ENCODE measurements around the gene NDUFB3.

The NDUFB3 gene

DNA sequence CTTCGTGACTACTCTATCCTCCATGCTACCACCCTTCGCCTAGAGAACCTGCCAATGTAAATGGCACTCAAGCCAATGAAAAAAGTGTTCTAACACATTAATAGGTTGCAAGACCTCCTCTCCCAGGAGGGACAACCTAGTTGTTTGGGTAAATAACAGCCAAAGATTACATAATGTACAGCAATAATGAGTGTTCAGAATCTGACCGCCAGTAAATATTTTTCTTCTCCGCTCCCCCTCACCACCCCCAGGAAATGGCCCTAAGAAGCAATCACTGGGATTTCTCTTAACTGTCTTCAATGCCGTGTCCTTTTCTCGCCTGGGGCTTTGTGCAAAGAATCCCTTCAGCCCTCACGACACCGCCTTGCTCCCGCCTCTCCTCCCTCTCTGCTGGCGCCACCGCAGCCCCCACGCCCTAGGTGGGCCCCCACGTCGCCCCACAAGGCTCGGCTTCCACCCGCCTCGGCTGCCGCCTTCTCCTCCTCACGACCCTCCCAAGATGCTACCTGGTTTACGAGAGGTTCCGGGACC is 788 bp upstream of the NDUFB3 start:
- DNase-seq (ENCODE audit: low spot score): no peak
- TF ChIP-seq, protein P1, sequence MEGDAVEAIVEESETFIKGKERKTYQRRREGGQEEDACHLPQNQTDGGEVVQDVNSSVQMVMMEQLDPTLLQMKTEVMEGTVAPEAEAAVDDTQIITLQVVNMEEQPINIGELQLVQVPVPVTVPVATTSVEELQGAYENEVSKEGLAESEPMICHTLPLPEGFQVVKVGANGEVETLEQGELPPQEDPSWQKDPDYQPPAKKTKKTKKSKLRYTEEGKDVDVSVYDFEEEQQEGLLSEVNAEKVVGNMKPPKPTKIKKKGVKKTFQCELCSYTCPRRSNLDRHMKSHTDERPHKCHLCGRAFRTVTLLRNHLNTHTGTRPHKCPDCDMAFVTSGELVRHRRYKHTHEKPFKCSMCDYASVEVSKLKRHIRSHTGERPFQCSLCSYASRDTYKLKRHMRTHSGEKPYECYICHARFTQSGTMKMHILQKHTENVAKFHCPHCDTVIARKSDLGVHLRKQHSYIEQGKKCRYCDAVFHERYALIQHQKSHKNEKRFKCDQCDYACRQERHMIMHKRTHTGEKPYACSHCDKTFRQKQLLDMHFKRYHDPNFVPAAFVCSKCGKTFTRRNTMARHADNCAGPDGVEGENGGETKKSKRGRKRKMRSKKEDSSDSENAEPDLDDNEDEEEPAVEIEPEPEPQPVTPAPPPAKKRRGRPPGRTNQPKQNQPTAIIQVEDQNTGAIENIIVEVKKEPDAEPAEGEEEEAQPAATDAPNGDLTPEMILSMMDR (IDR thresholded peaks at IDR 0.05; ENCODE audit: extremely low read depth, missing control alignments): no peak

DNA sequence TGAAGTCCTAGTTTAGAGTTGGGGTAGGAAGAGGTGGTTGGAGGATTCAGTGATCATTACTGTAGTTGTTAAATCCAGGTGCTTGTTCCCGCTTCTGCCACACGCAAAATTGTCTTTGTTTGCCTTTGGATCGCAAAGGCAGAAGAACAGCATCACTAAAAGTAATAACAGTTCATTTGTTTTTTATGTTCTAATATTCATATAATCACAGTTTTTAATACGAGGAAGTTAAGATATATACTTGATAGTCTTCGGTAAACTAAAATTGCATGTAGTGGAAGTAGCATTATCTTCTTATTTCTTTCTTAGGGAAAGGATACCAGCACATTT is 365 bp downstream of the NDUFB3 start:
- DNase-seq (ENCODE audit: low spot score): no peak

DNA sequence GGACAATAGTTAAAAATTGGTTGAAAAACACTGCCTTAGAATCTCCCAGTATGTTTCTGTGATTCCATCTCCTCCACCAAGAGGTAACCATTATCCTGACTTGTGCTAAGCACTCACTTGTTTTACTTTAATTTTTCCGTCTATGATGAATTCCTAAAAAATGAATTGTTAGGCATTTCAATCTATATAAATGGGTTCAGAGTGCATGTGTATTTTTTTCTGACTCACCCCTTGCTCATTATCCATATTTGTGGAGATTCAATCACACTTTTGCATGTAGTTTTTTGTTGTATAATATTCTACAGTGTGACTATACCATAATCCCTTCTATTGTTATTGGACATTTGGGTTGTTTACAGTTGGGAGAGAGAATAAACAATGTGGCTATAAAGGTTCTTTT is 1.3 kb downstream of the NDUFB3 start:
- TF ChIP-seq, protein P1 (IDR thresholded peaks at IDR 0.05; ENCODE audit: extremely low read depth, missing control alignments): no peak

More for the DNA sequence above, 365 bp downstream of the NDUFB3 start:
- TF ChIP-seq, protein P1 (IDR thresholded peaks at IDR 0.05; ENCODE audit: extremely low read depth, missing control alignments): no peak

DNA sequence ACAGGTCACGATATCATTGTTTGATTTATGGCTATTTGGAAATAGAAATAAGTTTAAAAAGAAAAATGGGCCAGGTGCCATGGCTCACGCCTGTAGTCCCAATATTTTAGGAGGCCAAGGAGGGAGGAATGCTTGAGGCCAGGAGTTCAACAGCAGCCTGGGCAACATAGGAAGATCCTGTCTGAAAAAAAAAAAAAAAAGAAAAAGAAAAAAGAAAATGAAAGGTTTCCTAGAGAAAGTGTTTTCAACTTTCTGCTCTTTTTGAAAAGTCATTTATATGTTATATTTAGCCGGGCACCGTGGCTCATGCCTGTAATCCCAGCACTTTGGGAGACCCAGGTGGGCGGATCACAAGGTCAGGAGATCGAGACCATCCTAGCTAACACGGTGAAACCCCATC is 3.2 kb downstream of the NDUFB3 start:
- TF ChIP-seq, protein P1 (IDR thresholded peaks at IDR 0.05; ENCODE audit: extremely low read depth, missing control alignments): no peak

More for the DNA sequence above, 1.3 kb downstream of the NDUFB3 start:
- DNase-seq (ENCODE audit: low spot score): no peak

DNA sequence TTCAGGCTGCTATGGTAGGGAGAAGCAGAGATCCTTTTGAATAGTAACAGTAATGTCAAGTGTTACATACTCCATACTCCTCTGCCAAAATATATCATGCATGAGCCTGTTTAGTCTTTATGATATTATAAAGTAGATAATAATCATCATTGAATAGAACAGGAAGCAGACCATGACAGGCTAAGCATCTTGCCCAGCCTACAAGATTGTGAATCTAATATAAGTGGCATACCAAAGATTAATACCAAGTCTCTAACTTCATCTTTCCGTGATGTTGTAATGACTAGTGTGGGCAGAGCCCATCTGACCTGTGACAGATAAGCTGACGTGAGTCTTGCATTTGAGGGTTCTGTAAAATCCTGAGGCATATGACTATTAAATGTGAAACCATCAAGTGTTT is 13.1 kb downstream of the NDUFB3 start:
- DNase-seq (ENCODE audit: low spot score): no peak
- TF ChIP-seq, protein P1 (IDR thresholded peaks at IDR 0.05; ENCODE audit: extremely low read depth, missing control alignments): no peak

More for the DNA sequence above, 3.2 kb downstream of the NDUFB3 start:
- no peak for DNase-seq (ENCODE audit: low spot score)

DNA sequence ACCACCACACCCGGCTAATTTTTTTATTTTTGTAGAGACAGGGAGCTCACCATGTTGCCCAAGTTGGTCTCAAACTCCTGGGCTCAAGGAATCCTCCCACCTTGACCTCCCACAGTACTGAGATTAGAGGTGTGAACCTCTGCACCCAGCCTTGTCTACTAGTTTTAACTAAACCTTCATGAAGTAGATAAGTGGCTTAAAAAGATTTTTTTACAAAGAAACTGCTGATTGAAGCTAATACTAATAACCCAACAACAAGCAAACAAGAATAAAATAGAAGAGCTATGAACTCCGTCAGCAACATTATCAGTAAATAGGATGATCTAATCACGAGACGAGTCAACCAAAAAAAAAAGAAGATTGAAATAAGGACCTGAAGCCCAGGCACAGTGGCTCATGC is 18.8 kb downstream of the NDUFB3 start:
- DNase-seq (ENCODE audit: low spot score): no peak
- TF ChIP-seq, protein P1 (IDR thresholded peaks at IDR 0.05; ENCODE audit: extremely low read depth, missing control alignments): no peak

DNA sequence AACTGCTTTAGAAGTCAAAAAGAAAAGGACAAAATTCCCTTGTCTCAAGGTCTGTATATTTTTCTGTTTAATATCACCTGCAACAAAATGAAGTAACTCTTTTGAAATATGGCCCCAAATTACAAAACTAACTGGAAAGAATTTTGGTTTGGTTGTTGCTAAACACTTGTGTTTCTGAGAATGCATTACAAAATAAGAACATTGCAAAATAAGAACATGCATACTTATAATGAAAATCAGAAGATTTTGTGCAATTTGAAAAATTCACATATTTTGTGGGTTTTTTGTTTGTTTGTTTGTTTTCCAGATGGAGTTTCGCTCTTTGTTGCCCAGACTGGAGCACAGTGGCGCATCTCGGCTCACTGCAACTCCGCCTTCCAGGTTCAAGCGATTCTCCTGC is 21.8 kb downstream of the NDUFB3 start:
- TF ChIP-seq, protein P1 (IDR thresholded peaks at IDR 0.05; ENCODE audit: extremely low read depth, missing control alignments): no peak
- no peak for DNase-seq (ENCODE audit: low spot score)

All from GM20000 (cell line).